ENCODE results near the gene FA2H. TPM values are rescaled to one million over a fixed set of nuclear protein-coding genes. Genes with fewer than 3 reads are reported as not detected.

FA2H gene
- total RNA-seq, 1 donor from 2014 or later: 2.5 TPM

DNA sequence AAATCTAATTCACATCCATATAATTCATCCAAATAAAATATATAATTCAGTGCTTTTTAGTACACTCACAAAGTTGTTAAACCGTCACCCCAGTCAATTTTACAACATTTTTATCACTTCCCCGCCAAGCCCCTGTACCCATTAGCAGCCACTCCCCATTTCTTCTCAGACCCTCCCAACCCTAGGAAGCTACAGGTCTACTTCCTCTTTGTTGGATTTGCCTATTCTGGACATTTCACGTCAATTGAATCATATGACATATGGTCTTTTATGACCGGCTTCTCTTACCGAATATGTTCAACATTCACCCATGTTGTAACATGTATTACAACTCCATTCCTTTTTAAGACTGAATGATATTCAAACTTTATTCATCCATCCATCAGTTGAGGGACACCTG lies 54.0 kb downstream of the FA2H start:
- Histone ChIP-seq H3K27me3 (ENCODE audit: low read depth) (no peaks in the 10 kb centered on the region), H3K36me3 (no peaks in the 10 kb centered on the region), H3K27ac (no peak overlapping the region), H3K4me3 (no peak overlapping the region), H3K4me1 (no peaks in the 10 kb centered on the region), H3K9me3 (no peaks in the 10 kb centered on the region)
- intact Hi-C loops (cut with DNase I): no loop called here
- no peak for DNase-seq
- no peak for ATAC-seq
- TF ChIP-seq, protein P1, sequence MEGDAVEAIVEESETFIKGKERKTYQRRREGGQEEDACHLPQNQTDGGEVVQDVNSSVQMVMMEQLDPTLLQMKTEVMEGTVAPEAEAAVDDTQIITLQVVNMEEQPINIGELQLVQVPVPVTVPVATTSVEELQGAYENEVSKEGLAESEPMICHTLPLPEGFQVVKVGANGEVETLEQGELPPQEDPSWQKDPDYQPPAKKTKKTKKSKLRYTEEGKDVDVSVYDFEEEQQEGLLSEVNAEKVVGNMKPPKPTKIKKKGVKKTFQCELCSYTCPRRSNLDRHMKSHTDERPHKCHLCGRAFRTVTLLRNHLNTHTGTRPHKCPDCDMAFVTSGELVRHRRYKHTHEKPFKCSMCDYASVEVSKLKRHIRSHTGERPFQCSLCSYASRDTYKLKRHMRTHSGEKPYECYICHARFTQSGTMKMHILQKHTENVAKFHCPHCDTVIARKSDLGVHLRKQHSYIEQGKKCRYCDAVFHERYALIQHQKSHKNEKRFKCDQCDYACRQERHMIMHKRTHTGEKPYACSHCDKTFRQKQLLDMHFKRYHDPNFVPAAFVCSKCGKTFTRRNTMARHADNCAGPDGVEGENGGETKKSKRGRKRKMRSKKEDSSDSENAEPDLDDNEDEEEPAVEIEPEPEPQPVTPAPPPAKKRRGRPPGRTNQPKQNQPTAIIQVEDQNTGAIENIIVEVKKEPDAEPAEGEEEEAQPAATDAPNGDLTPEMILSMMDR (IDR thresholded peaks at IDR 0.05): no peak

DNA sequence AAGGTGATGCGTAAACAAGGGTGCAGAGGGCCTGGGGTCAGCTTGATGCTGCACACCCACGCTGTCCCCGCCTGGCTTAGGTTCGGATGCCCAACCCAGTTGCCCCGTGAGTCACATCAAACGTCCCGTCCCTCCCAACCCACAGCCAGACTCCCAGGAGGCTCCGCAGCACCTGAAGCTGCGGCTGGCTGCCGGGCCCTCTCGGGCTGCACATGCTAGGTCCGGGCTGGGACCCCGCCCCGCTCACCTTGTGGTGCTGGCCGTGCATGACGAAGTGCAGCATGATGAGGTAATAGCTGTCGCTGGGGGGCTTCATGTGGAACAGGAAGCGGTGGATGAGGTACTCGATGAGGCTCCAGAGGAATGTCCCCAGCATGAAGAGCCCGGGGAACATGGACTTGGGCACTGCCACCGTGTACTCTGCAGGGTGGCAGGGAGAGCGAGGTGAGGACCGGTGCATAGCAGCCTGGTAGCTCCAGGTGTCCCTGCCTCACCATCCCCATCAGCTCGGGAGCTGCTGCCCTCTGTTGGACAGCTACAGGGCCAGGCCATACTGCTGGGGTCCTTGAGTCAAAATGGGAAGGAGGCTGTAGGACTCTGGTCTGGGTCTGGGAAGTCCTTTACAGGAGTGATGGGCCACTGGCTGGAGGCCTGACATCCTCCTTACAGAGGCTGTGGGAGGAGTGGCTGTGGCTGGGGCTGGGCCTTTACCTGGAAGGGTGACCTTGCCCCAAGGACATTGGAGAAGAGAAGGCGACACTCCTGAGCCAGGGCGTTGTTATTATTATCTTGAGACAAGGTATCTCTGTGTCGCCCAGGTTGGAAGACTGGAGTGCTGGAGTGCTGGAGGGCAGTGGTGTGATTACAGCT lies 55.6 kb downstream of the FA2H start:
- no peaks in the 10 kb centered on the region for H3K9me3 ChIP-seq
- no peaks in the 10 kb centered on the region for H3K36me3 ChIP-seq
- intact Hi-C loops (cut with DNase I): no loop called here
- no peak overlapping the region for H3K4me3 ChIP-seq
- TF ChIP-seq, protein P1 (IDR thresholded peaks at IDR 0.05): no peak
- no peak for ATAC-seq
- no peak overlapping the region for H3K27ac ChIP-seq
- no peak for DNase-seq
- H3K27me3 ChIP-seq (ENCODE audit: low read depth): no peaks in the 10 kb centered on the region
- no peaks in the 10 kb centered on the region for H3K4me1 ChIP-seq

DNA sequence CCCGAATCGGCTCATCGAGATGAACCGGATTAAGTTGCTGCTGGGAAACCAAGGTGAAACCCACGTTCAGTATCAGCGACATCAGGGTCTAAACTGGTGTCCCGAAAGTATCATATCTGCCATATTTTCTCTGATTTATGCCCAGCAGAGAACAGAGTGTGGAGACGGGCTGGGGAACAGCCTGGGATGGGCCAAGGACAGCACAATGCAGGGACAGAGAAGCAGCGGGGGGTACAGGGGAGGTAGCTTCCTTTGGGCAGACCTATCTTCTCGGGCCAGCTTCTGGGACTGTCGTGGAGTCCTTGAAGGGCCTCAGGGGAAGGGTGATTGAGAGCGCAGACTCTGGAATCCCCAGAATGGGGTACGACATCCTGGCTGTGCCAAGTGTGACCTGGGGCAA lies 56.5 kb downstream of the FA2H start:
- no peaks in the 10 kb centered on the region for H3K9me3 ChIP-seq
- no peaks in the 10 kb centered on the region for H3K36me3 ChIP-seq
- H3K27ac ChIP-seq: no peak overlapping the region
- TF ChIP-seq, protein P1 (IDR thresholded peaks at IDR 0.05): no peak
- intact Hi-C loops (cut with DNase I): no loop called here
- no peaks in the 10 kb centered on the region for H3K4me1 ChIP-seq
- DNase-seq: no peak
- ATAC-seq: no peak
- no peak overlapping the region for H3K4me3 ChIP-seq
- H3K27me3 ChIP-seq (ENCODE audit: low read depth): no peaks in the 10 kb centered on the region

DNA sequence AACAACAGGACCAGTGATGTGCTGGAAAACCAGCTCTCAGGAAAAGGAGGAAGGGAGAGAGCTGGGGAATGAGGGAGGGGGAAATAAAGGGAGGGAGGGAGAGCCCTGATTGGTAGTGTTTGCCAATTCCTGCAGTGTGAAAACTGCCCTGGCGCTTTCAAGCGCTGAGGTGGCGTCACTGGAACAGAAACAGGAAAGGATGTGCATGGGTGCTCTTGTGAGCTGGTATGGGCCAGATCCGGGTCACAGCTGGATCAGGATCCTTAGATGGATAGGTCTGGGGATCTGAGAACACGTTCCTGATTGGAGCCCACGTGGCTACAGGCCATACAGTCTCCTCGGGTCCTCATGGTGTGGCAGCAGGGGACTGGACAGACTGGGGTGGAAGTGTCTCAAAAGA lies 57.3 kb downstream of the FA2H start:
- Histone ChIP-seq H3K36me3 (no peaks in the 10 kb centered on the region), H3K27ac (no peak overlapping the region), H3K4me1 (no peaks in the 10 kb centered on the region), H3K4me3 (no peak overlapping the region), H3K9me3 (no peaks in the 10 kb centered on the region), H3K27me3 (ENCODE audit: low read depth) (no peaks in the 10 kb centered on the region)
- ATAC-seq (no peak), DNase-seq (no peak)
- TF ChIP-seq, protein P1 (IDR thresholded peaks at IDR 0.05): no peak
- intact Hi-C loops (cut with DNase I): no loop called here

DNA sequence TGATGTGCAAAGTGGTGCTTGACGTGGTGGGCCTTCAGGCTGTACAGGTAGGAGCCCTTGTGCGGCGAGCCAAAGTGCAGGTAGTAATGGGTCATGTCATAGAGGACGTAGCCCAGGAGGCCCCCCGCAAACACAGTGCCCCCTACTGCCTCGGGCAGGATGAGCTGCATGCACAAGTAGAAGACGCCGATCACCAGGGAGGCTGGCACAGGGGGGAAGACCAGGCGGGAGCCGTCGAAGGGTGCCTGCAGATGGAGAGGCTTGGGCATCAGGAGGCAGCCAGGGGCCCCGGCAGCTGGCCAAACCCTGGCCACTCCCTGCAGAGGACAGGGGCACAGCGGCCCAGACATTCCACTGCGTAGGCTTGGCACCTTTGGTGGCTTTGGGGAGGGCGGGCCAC lies 58.3 kb downstream of the FA2H start:
- Histone ChIP-seq H3K9me3 (no peaks in the 10 kb centered on the region), H3K36me3 (no peaks in the 10 kb centered on the region), H3K4me1 (no peaks in the 10 kb centered on the region), H3K4me3 (no peak overlapping the region), H3K27me3 (ENCODE audit: low read depth) (no peaks in the 10 kb centered on the region), H3K27ac (no peak overlapping the region)
- DNase-seq (no peak), ATAC-seq (no peak)
- TF ChIP-seq, protein P1 (IDR thresholded peaks at IDR 0.05): no peak
- intact Hi-C loops (cut with DNase I): no loop called here

Measured in lower lobe of right lung (tissue), 2 donors.